GM12864 (cell line): ENCODE measurements around the gene FGF12.

Source experiments
- DNase-seq: peaks from one replicate; pipeline ENCODE4 v3.0.0-alpha.2; 2011; ENCODE audit warnings: low read depth
- H3K4me3 ChIP-seq: 2 replicates; pipeline ENCODE4 v1.5.1; 2011; ENCODE audit warnings: mild to moderate bottlenecking, low read depth, low read length, control low read depth
- TF ChIP-seq, protein P1 (sequence below): IDR thresholded peaks from 2 replicates; pipeline ENCODE4 v1.5.1; 2011; ENCODE audit warnings: low read depth, mild to moderate bottlenecking, moderate library complexity, low read length, control low read depth, inconsistent platforms; ENCODE audit errors: missing control alignments

Gene FGF12

DNA sequence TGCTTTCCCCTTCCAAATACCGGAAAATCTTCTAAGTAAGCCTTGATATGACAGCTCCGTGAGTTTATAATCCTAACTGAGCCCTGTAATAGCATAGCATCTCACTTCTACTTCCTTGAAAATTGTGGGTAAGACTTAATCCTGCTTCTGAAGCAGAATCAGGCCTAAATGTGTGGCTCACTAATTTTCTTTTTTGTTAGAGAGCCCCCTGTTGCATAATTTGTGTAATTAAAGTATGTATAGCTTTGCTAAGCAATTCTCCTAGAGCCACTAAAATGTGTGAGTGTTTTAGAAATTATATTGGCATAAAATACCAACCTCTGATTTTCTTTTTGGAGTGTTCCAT, 304.4 kb downstream of the FGF12 start:
- TF ChIP-seq, protein P1, sequence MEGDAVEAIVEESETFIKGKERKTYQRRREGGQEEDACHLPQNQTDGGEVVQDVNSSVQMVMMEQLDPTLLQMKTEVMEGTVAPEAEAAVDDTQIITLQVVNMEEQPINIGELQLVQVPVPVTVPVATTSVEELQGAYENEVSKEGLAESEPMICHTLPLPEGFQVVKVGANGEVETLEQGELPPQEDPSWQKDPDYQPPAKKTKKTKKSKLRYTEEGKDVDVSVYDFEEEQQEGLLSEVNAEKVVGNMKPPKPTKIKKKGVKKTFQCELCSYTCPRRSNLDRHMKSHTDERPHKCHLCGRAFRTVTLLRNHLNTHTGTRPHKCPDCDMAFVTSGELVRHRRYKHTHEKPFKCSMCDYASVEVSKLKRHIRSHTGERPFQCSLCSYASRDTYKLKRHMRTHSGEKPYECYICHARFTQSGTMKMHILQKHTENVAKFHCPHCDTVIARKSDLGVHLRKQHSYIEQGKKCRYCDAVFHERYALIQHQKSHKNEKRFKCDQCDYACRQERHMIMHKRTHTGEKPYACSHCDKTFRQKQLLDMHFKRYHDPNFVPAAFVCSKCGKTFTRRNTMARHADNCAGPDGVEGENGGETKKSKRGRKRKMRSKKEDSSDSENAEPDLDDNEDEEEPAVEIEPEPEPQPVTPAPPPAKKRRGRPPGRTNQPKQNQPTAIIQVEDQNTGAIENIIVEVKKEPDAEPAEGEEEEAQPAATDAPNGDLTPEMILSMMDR, result no peak
- DNase-seq, result no peak
- H3K4me3 ChIP-seq, result no peak overlapping the region

DNA sequence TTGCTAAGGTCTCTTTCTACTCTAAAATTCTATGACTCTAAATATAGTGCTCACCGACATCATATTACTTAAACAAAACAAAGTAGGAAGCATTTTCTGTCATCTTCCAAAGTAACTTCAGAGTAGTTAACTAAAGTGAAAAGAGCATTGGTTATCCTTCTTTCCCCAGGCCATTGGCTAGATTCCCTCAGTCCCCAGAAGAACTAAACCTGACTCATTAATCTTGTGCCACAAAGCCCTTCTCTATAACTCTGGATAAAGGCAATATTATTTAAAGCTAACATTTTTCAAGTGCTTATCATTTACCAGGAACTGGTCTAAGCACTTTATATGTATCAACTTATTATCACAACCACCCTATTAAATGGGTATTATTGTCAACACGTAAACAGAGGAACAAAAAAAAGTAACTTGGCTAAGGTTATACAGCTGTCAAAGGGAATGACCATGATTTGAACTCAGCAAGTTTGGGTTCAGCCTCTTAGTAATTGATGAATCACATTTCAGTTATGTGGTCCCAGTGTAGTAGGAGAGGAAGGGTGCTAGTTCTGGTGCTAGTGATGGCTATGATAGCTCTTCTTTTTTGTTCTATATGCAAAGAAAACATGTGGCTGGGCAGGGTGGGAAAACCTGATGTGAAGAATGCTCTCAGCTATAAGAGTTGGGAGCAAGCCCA, 304.9 kb downstream of the FGF12 start:
- TF ChIP-seq, protein P1, result no peak
- DNase-seq, result no peak
- no peak overlapping the region for H3K4me3 ChIP-seq

DNA sequence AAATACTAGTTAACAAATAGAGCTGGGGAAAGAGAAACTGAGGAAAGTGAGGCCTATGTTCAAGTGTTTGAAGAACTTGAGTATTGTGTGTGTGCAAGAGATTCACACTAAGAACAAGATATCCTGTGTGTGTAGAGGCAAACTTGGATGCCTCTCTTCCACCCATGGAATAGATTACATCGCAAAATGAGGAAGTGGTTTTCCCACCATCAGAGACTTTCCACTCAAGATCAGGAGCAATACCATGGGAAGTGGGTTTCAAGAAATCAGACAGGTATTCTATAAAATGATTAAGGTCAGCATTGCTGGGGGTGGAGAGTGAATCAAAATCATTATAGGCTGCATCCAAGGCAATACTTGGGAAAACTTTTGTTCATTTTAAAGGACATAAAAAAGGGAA, 308.0 kb downstream of the FGF12 start:
- DNase-seq, result no peak
- H3K4me3 ChIP-seq, result no peak overlapping the region
- TF ChIP-seq, protein P1, result no peak

DNA sequence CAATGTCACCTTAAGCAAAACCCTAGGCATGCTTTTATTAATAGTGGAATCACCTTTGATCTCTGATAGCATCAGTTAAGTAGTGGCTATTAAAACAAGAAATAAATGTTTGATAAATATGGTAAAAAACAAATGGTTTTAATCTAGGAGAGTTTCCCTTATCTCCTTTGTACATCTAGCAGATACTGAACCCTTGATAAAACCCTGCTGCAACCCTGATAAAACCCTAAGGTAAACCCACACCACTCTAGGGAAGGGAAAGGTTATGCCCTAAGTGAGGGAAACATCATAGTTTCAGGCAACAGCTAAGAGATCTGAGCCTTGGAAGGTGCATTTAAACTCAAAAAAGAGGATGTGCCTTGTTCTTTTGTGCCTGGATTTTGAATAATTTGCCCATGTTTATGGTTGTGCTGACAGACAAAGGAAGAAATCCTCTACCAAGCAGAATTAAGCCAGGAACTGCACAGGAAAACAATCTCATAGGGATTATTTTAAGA, 309.7 kb downstream of the FGF12 start:
- no peak for DNase-seq
- TF ChIP-seq, protein P1, result no peak
- no peak overlapping the region for H3K4me3 ChIP-seq

DNA sequence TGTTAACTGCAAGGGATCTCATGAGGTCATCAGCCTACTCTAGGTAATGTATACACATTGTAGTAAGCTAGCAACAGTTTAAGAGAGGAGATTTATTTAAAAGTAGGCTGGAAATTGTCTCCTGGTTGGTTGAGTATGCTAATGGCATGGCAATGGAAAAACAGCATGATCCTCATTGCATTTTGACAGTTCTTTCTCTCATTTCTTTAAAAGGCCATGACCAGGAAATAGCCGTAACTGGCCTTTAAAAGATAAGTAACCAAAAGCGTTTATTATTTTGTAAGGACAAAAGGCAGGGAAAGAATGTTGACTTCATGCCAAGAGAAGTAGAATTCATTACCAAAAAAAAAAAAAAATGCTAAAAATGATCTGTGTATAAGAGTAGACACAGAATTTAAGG, 310.3 kb downstream of the FGF12 start:
- TF ChIP-seq, protein P1, result no peak
- no peak overlapping the region for H3K4me3 ChIP-seq

DNA sequence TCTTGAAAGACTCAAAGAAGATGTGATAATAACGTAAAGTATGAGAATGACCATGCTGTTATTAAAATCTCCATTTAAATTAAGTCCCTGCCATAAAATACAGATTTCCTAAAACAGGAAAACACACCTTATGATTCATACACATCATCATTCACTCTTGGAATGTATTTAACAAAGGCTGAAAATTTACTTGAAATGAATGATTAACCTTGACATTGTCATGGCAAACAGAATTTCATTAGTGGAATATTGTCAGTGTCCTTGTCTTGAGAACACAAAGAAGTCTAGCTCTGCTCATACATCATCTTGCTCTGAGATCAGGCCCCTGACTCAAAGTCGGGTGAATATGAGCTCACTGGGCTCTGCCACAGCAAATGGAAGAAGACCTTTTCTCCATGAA, 313.9 kb downstream of the FGF12 start:
- no peak for DNase-seq
- no peak overlapping the region for H3K4me3 ChIP-seq
- TF ChIP-seq, protein P1, result no peak

More for the DNA sequence above, 310.3 kb downstream of the FGF12 start:
- DNase-seq, result no peak

DNA sequence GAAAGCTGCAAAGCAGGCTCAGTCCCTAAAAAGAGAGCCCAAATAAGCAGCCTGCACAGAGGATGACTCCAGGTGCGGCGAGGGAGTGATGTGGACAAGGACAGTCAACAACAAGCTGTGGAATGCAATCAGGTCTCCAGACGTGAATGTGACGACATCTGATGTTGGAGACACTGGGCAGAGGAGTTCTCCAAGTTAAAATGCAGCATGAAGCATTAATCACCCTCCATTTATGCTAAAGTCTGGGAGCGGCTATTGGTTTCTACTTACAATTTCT, 316.7 kb downstream of the FGF12 start:
- TF ChIP-seq, protein P1, result no peak
- H3K4me3 ChIP-seq, result no peak overlapping the region
- no peak for DNase-seq
